IMR-90 (cell line): Measurements from ENCODE around the gene SPTLC3. TPM values are rescaled to one million over a fixed set of nuclear protein-coding genes. Genes with fewer than 3 reads are reported as not detected.

Experiments used
- ATAC-seq: fragments of 200-7000 bp; cut with Tn5 transposase; 2 replicates; pipeline ENCODE4 v1.9.1; 2020; ENCODE audit warnings: low read depth, mild to moderate bottlenecking, moderate library complexity
- BruUV-seq: library from RNA; stranded (reverse); fragments of 400-500 nt; replicated peaks from 2 replicates; lab custom pipeline; 2021; lab: Mats Ljungman, UMichigan
- CTCF ChIA-PET: fragments of 300-600 bp; formaldehyde crosslinking; extraction: SDS; loops from one replicate; lab custom pipeline; 2021; ENCODE audit warnings: antibody characterized with exemption; lab: Yijun Ruan, JAX
- POLR2A ChIA-PET: fragments of 300-600 bp; sonication (Branson Sonifier 250); formaldehyde crosslinking; loops from one replicate; lab custom pipeline; 2022; ENCODE audit warnings: antibody characterized with exemption; ENCODE audit not compliant: unreplicated experiment; lab: Charles Lee
- DNase-seq: peaks from one replicate; pipeline ENCODE4 v3.0.0; 2013
- H2AFZ ChIP-seq: replicated peaks from 2 replicates; pipeline ENCODE3; 2013; ENCODE audit warnings: low read length, mild to moderate bottlenecking; ENCODE audit not compliant: poor library complexity
- H2AK5ac ChIP-seq: 2 replicates; pipeline ENCODE4 v1.6.1; 2013; ENCODE audit warnings: low read depth, low read length, inconsistent platforms
- H2AK9ac ChIP-seq: replicated peaks from 2 replicates; pipeline ENCODE3; 2013; ENCODE audit warnings: mild to moderate bottlenecking, low read depth, low read length, moderate library complexity; ENCODE audit not compliant: poor library complexity
- H2BK120ac ChIP-seq: 2 replicates; pipeline ENCODE4 v1.6.1; 2013; ENCODE audit warnings: low read depth, low read length, inconsistent platforms
- H2BK15ac ChIP-seq: 3 replicates; pipeline ENCODE4 v1.6.1; 2013; ENCODE audit warnings: low read depth, low read length, inconsistent platforms
- H2BK20ac ChIP-seq: 2 replicates; pipeline ENCODE4 v1.6.1; 2013; ENCODE audit warnings: low read depth, mild to moderate bottlenecking, inconsistent platforms, low read length, moderate library complexity
- H2BK5ac ChIP-seq: 2 replicates; pipeline ENCODE4 v1.6.1; 2013; ENCODE audit warnings: mild to moderate bottlenecking, low read depth, low read length, inconsistent platforms; ENCODE audit not compliant: poor library complexity, severe bottlenecking
- H3K14ac ChIP-seq: replicated peaks from 2 replicates; pipeline ENCODE4 v1.6.1; 2013; ENCODE audit warnings: low read depth, low read length, inconsistent platforms
- H3K18ac ChIP-seq: 2 replicates; pipeline ENCODE4 v1.6.1; 2013; ENCODE audit warnings: low read depth, low read length, control low read depth
- H3K23ac ChIP-seq: 2 replicates; pipeline ENCODE4 v1.6.1; 2013; ENCODE audit warnings: low read depth, low read length, inconsistent platforms
- H3K27ac ChIP-seq: 2 replicates; pipeline ENCODE4 v1.5.1; 2013; ENCODE audit warnings: mild to moderate bottlenecking, control low read depth, low read length; ENCODE audit not compliant: insufficient read depth
- H3K27me3 ChIP-seq: 2 replicates; pipeline ENCODE4 v1.6.1; 2013; ENCODE audit warnings: low read length; ENCODE audit not compliant: control insufficient read depth, insufficient read depth
- H3K36me3 ChIP-seq: 2 replicates; pipeline ENCODE4 v1.6.1; 2013; ENCODE audit warnings: low read length, mixed read lengths; ENCODE audit not compliant: control insufficient read depth, insufficient read depth
- H3K4ac ChIP-seq: 2 replicates; pipeline ENCODE4 v1.6.1; 2013; ENCODE audit warnings: low read depth, low read length, inconsistent platforms
- H3K4me1 ChIP-seq: 2 replicates; pipeline ENCODE4 v1.6.1; 2013; ENCODE audit warnings: low read length, mixed read lengths; ENCODE audit not compliant: control insufficient read depth, insufficient read depth
- H3K4me2 ChIP-seq: 2 replicates; pipeline ENCODE4 v1.6.1; 2013; ENCODE audit warnings: low read depth, mild to moderate bottlenecking, control low read depth, low read length, moderate library complexity
- H3K4me3 ChIP-seq: 2 replicates; pipeline ENCODE4 v1.5.1; 2013; ENCODE audit warnings: low read depth, mild to moderate bottlenecking, control low read depth, low read length, moderate library complexity; ENCODE audit not compliant: insufficient read depth
- H3K56ac ChIP-seq: 2 replicates; pipeline ENCODE4 v1.6.1; 2013; ENCODE audit warnings: low read length, inconsistent platforms; ENCODE audit not compliant: insufficient read depth; ENCODE audit errors: extremely low read depth
- H3K79me1 ChIP-seq, 2 experiments: 2 replicates each; pipeline ENCODE4 v1.6.1; 2013; ENCODE audit warnings: low read length in 2 of 2, inconsistent platforms in 1 of 2, low read depth in 1 of 2
- H3K9ac ChIP-seq: 2 replicates; pipeline ENCODE4 v1.6.1; 2013; ENCODE audit warnings: low read depth, low read length, control low read depth
- H3K9me1 ChIP-seq: 2 replicates; pipeline ENCODE4 v1.6.1; 2013; ENCODE audit warnings: low read length, inconsistent platforms; ENCODE audit not compliant: insufficient read depth
- H3K9me3 ChIP-seq: 2 replicates; pipeline ENCODE4 v1.6.1; 2013; ENCODE audit warnings: low read length; ENCODE audit not compliant: control insufficient read depth, insufficient read depth
- H4K20me1 ChIP-seq: 2 replicates; pipeline ENCODE4 v1.6.1; 2013; ENCODE audit warnings: low read length, inconsistent platforms; ENCODE audit not compliant: insufficient read depth
- H4K5ac ChIP-seq: 2 replicates; pipeline ENCODE4 v1.6.1; 2013; ENCODE audit warnings: mild to moderate bottlenecking, low read depth, low read length, control low read depth
- H4K8ac ChIP-seq, 2 experiments: 2 replicates each; pipeline ENCODE4 v1.6.1; 2013; ENCODE audit warnings: low read depth in 2 of 2, low read length in 2 of 2, control low read depth in 1 of 2, inconsistent platforms in 1 of 2
- H4K91ac ChIP-seq: 2 replicates; pipeline ENCODE4 v1.6.1; 2013; ENCODE audit warnings: low read depth, low read length, inconsistent platforms; ENCODE audit not compliant: insufficient read depth
- BHLHE40 ChIP-seq: fragments of 150-350 bp; IDR thresholded peaks from 2 replicates; pipeline ENCODE4 v1.6.1; 2016; ENCODE audit warnings: mild to moderate bottlenecking, low read depth, low read length
- MAFK ChIP-seq: IDR thresholded peaks from 2 replicates; pipeline ENCODE4 v1.6.1; 2012; ENCODE audit warnings: low read depth, low read length, improper control_type of control experiment
- MAZ ChIP-seq: IDR thresholded peaks from 2 replicates; pipeline ENCODE4 v1.6.1; 2012; ENCODE audit warnings: low read depth, mild to moderate bottlenecking, low read length, improper control_type of control experiment, moderate library complexity, borderline replicate concordance
- MXI1 ChIP-seq: IDR thresholded peaks from 2 replicates; pipeline ENCODE4 v1.6.1; 2012; ENCODE audit warnings: low read depth, mild to moderate bottlenecking, low read length, moderate library complexity, borderline replicate concordance
- NFE2L2 ChIP-seq: fragments of 150-350 bp; IDR thresholded peaks from 2 replicates; pipeline ENCODE4 v1.6.1; 2016; ENCODE audit warnings: low read depth, mild to moderate bottlenecking, low read length
- POLR2A ChIP-seq: IDR thresholded peaks from 2 replicates; pipeline ENCODE4 v1.6.1; 2012; ENCODE audit warnings: mild to moderate bottlenecking, low read depth, low read length
- RAD21 ChIP-seq: IDR thresholded peaks from 2 replicates; pipeline ENCODE4 v1.6.1; 2012; ENCODE audit warnings: low read length, improper control_type of control experiment
- RCOR1 ChIP-seq: IDR thresholded peaks from 2 replicates; pipeline ENCODE4 v1.6.1; 2012; ENCODE audit warnings: mild to moderate bottlenecking, low read length, improper control_type of control experiment; ENCODE audit not compliant: insufficient replicate concordance
- RFX5 ChIP-seq: IDR thresholded peaks from 2 replicates; pipeline ENCODE4 v1.8.0; 2012; ENCODE audit warnings: low read depth, mild to moderate bottlenecking, low read length, moderate library complexity
- SMC3 ChIP-seq: fragments of 150-350 bp; IDR thresholded peaks from 2 replicates; pipeline ENCODE4 v1.6.1; 2016; ENCODE audit warnings: low read depth, mild to moderate bottlenecking, antibody characterized with exemption, low read length, moderate library complexity
- WGBS, 2 experiments: methylation state at CpG; one replicate each; pipeline versions ENCODE4 v1.1.5 to v1.1.7; 2013; ENCODE audit warnings: missing lambda C conversion rate in 2 of 2; ENCODE audit not compliant: insufficient read length in 1 of 2; ENCODE audit errors: extremely low coverage in 2 of 2; 5-methylcytosine and 5-hydroxymethylcytosine counted together
- dilution Hi-C: fragments of 300-500 bp; cut with HindIII; formaldehyde crosslinking; loops from one replicate; pipeline ENCODE4 v1.14.3; 2018; ENCODE audit warnings: low sequenced_read_pairs; ENCODE audit not compliant: unreplicated experiment
- in situ Hi-C: fragments of 300-500 bp; cut with MboI; formaldehyde crosslinking; loops from 3 replicates; pipeline ENCODE4 v1.14.3; 2019; ENCODE audit warnings: low sequenced_read_pairs, inconsistent platforms, mixed read lengths
- intact Hi-C: fragments of 100-400 bp; cut with micrococcal nuclease; formaldehyde crosslinking; loops from 2 replicates; pipeline ENCODE4 v1.10.0; 2022
- polyA plus RNA-seq, 3 experiments: library from polyadenylated mRNA; depleted of rRNA; stranded (reverse); fragments of >200 nt; gene quantifications; 2 replicates each; pipeline ENCODE4 v1.2.3, GENCODE V29; 2012; ENCODE audit warnings: low replicate concordance in 1 of 3
- total RNA-seq: library from RNA; depleted of rRNA; stranded (reverse); fragments of >200 nt; gene quantifications from 2 replicates; pipeline ENCODE4 v1.2.3, GENCODE V29; 2012
- TF ChIP-seq, protein P1 (sequence below): conservative IDR thresholded peaks from 2 replicates; pipeline ENCODE4 v1.5.1; 2012; ENCODE audit warnings: mild to moderate bottlenecking, low read depth, low read length, improper control_type of control experiment
- TF ChIP-seq, protein P2 (sequence below): fragments of 150-350 bp; IDR thresholded peaks from 2 replicates; pipeline ENCODE4 v1.6.1; 2017; ENCODE audit warnings: mild to moderate bottlenecking, antibody characterized with exemption, low read length, low read depth
- TF ChIP-seq, protein P3 (sequence below): fragments of 150-350 bp; IDR thresholded peaks from 2 replicates; pipeline ENCODE4 v1.6.1; 2016; ENCODE audit warnings: low read depth, mild to moderate bottlenecking, low read length, moderate library complexity, borderline replicate concordance

SPTLC3 gene
- total and polyA plus RNA-seq, 2 of the 4 experiments (the other 2 are of a cell fraction), result 0.44 to 1.6 TPM

DNA sequence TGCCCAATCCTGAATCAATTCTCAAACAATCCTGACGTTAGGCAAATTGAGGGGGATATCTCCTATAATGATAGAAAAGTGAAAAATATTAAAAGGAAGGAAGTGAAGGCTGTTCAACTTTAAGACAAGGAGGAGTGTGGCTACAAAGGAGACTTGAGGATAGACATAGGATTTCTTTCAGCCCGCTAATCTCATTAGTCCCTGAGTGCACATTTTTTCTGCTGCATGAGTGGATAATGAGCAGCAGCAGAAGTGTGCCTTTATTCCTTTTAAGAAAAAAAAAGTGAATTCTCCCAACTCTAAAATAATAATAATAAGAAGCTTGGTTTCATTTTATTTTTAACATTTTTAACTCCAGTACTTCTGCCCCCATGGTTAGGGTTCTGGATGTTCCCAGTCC lies 102.0 kb downstream of the SPTLC3 start:
- Histone ChIP-seq H3K18ac (no peak overlapping the region), H3K9me3 (no peaks in the 10 kb centered on the region), H4K8ac (no peak overlapping the region), H4K5ac (no peak overlapping the region), H3K4me3 (no peak overlapping the region), H2BK20ac (no peak overlapping the region), H3K4me2 (no peak overlapping the region), H3K14ac (no peak overlapping the region), H3K36me3 (no peaks in the 10 kb centered on the region), H3K23ac (no peak overlapping the region), H2BK15ac (no peak overlapping the region), H2AFZ (no peak overlapping the region), H3K9me1 (no peaks in the 10 kb centered on the region; the same call in 1 of the 2 replicates), H3K79me1 (no peaks in the 10 kb centered on the region), H3K27ac (no peak overlapping the region), H3K9ac (no peak overlapping the region), H3K56ac (no peak overlapping the region), H3K4me1 (no peaks in the 10 kb centered on the region), H2BK5ac (no peak overlapping the region), H2AK9ac (no peak overlapping the region), H4K20me1 (no peaks in the 10 kb centered on the region), H4K91ac (no peak overlapping the region), H2BK120ac (no peak overlapping the region), H3K27me3 (peaks cover 2% of the 10 kb centered on the region; the same call in 1 of the 2 replicates), H3K4ac (no peak overlapping the region), H2AK5ac (no peak overlapping the region)
- in situ Hi-C loops (loop anchor here (10.0 kb wide), 1 partner anchor 434 kb away; no protein-coding TSS in a partner anchor), intact Hi-C loops (no loop called here), dilution Hi-C loops (no loop called here)
- ChIA-PET POLR2A (interaction anchor here (0.5 kb wide), 1 partner anchor 290 kb away, joined by 3 read pairs; no protein-coding TSS in a partner anchor), CTCF (interaction anchor here (1.6 kb wide), 1 partner anchor 186 kb away, joined by 3 read pairs; no protein-coding TSS in a partner anchor)
- DNase-seq, result no peak
- TF ChIP-seq, protein P1, sequence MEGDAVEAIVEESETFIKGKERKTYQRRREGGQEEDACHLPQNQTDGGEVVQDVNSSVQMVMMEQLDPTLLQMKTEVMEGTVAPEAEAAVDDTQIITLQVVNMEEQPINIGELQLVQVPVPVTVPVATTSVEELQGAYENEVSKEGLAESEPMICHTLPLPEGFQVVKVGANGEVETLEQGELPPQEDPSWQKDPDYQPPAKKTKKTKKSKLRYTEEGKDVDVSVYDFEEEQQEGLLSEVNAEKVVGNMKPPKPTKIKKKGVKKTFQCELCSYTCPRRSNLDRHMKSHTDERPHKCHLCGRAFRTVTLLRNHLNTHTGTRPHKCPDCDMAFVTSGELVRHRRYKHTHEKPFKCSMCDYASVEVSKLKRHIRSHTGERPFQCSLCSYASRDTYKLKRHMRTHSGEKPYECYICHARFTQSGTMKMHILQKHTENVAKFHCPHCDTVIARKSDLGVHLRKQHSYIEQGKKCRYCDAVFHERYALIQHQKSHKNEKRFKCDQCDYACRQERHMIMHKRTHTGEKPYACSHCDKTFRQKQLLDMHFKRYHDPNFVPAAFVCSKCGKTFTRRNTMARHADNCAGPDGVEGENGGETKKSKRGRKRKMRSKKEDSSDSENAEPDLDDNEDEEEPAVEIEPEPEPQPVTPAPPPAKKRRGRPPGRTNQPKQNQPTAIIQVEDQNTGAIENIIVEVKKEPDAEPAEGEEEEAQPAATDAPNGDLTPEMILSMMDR, result no peak
- TF ChIP-seq MAZ (no peak), RAD21 (no peak), MXI1 (no peak), RCOR1 (no peak), NFE2L2 (no peak), BHLHE40 (no peak), POLR2A (no peak), SMC3 (no peak), MAFK (no peak), RFX5 (no peak)
- TF ChIP-seq, protein P2, sequence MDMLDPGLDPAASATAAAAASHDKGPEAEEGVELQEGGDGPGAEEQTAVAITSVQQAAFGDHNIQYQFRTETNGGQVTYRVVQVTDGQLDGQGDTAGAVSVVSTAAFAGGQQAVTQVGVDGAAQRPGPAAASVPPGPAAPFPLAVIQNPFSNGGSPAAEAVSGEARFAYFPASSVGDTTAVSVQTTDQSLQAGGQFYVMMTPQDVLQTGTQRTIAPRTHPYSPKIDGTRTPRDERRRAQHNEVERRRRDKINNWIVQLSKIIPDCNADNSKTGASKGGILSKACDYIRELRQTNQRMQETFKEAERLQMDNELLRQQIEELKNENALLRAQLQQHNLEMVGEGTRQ, result no peak
- TF ChIP-seq, protein P3, sequence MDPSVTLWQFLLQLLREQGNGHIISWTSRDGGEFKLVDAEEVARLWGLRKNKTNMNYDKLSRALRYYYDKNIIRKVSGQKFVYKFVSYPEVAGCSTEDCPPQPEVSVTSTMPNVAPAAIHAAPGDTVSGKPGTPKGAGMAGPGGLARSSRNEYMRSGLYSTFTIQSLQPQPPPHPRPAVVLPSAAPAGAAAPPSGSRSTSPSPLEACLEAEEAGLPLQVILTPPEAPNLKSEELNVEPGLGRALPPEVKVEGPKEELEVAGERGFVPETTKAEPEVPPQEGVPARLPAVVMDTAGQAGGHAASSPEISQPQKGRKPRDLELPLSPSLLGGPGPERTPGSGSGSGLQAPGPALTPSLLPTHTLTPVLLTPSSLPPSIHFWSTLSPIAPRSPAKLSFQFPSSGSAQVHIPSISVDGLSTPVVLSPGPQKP, result no peak
- no TSS peak for BruUV-seq
- no peak for ATAC-seq
- no CpG with 5 or more reads among the region's 2 CpGs for WGBS, 2 experiments
